Stimulated activated CD4-positive, alpha-beta T cell treated with anti-CD3 and anti-CD28 coated beads, Interleukin-4, amount 100 ng/mL, for 4 hours (primary cell): Measurements from ENCODE around the gene MRPL53.
"Not testable (repeated sequence)": the region's sequence is repeated elsewhere in the genome, so short reads cannot be mapped to it uniquely, and the experiment has no call there.

Source experiments
- DNase-seq, 2 experiments: peaks; one replicate each; pipeline ENCODE4 v3.0.0-alpha.2; 2020

MRPL53 gene

DNA sequence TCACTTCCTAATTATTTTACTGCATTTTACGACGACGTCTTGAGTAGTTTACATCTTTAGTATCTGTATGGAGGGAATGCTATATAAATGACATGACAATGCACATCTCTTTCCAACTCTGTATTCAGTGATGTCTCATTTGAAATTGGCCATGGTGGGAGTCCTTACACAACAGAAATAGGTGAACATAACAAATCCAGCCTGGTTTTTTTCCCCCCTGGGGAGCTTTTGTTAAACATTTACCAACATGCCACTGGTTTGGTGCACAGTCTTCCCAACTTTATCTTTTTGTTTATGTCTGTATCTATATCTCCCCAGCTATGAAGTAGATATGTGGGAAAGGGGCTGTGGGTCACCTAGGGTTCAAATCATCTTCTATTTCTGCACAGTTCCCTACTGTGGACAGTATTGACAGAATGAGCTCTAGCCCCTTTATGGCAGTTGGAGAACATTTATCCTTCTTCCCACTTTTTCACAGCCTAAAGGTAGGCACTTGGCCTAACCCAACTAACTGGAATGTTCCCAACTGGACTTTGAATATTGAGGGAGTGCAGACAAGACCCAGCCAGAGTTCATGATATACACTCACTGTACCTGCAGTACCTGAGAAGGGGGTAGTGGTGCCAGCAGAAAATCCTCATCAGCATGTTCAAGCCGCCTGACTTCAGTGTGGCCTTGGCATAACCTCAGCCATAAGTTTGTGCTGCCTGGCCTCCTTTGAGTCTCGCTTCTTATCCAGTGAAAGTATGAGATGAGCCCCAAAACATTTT is 25.1 kb downstream of the MRPL53 start:
- DNase-seq, result no peak

GRCh38 chr2:74444498-74445318 is 27.8 kb downstream of the MRPL53 start:
- no peak for DNase-seq

DNA sequence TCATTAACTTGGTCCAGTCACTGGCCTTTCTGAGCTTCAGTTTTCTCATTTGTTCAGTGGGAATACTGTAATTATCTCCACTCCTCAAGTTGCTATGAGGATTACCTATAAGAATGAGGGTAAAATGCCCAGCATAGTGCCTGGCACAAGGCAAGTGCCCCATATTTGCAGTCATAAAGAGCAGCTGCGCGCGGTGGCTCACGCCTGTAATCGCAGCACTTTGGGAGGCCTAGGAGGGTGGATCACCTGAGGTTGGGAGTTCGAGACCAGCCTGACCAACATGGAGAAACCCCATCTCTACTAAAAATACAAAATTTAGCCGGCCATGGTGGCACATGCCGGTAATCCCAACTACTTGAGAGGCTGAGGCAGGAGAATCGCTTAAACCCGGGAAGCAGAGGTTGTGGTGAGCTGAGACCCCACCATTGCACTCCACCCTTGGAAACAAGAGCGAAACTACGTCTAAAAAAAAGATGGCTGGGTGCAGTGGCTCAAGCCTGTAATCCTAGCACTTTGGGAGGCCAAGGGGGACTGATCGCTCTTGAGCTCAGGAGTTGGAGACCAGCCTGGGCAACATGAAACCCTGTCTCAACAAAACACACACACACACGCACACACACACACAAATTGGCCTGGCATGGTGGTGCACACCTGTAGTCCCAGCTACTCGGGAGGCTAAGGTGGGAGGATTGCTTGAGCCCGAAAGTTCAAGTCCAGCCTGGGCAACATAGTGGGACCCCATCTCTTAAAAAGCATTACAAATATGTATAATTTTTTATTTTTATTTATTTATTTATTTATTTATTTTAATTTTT is 29.8 kb downstream of the MRPL53 start:
- DNase-seq, result not testable (repeated sequence)

DNA sequence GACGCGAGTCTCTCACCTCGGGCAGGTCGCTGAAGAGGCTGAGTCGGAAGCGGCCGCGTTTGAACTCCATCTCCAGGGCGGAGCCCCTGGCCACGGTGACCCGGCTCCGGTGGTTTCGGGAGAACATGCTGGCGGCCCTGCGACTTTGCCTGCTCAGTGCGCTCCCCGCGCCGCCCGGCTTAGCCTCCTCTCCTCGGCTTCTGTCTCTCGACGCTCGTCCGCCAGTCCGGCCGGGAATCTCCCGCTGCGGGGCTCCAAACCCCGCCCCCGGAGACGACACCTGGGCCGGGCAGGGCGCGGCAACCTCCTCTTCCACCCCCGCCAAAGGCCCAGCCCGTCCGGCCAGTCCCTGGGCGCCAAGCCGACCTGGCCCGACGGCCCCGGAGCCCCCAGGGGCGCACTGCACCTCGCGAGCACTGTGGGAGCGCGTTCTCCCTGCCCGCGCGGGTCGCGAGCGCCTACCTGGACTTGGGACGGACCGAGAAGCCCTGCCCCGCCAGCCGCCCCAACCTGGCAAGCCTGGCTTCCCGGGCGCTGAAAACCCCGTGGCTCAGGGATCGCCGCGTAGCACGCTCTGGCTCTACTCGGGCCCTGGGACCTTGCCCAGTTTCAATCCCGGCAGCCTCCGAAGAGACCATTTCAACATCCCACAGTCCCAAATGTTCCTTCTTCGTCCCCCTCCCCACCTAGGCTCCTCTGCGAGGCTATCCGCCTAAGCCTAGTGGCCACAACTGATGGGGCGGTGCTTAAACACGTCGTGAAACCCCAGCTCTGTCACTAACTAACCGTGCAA is 30.6 kb downstream of the MRPL53 start, which contains the start of gene RTKN:
RTKN (minus strand) TSS at position 248 of the 793 bp plus-strand sequence; CDS start at position 127, 121 bp downstream.
- no peak for DNase-seq

DNA sequence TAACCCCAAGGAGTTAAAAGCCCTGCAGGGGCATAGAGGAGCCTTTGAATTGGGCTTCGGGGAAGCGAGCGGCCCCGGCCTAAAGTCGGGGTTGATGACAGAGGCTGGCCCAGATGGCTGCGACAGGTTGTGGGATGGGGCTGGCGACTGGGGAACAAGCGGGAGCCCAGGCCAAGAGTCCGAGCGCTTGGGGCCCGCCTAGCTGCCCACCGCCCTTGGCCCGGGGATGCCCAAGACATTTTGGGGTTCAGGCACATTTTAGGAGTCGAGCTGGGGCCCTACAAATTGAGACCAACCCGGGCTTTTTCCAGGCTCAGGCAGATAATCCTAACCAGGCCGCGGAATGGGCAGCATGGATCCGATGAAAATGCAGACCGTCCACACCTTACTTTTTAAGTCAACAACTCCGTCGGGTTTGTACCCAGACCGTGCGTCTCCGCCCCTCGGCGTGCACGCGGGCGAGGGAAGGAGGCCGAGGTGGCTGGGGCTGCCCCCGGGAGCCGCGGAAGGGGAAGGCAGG is 31.2 kb downstream of the MRPL53 start:
- DNase-seq, result no peak

- peak in 1 of 2 experiments; percentile 39 for DNase-seq
Observed at GRCh38 chr2:74440378-74441169, 31.9 kb downstream of the MRPL53 start.

GRCh38 chr2:74439803-74440377 is 32.6 kb downstream of the MRPL53 start:
- no peak for DNase-seq

- no peak for DNase-seq
Observed at GRCh38 chr2:74439373-74439772, 33.1 kb downstream of the MRPL53 start.

DNA sequence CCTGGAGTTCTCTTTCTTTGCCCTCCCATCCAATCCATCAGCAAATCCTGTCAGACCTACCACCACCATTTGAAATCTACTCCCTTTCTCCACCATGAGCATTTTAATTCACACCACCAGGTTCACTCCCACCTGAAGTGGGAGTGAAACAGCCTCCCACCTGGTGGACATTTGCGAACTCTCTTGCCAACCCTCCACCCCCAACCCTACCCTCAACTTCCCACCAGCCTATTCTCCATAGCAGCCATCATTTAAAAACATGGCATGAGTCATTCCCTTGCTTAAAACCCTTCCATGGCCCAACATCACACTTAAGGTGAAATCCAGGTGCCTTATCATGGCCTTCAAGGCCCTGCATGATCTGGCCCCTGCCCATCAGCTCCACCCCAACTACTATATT is 34.2 kb downstream of the MRPL53 start:
- DNase-seq, result no peak

- no peak for DNase-seq
Observed at GRCh38 chr2:74436848-74437695, 35.4 kb downstream of the MRPL53 start.

GRCh38 chr2:74436111-74436805 is 36.2 kb downstream of the MRPL53 start:
- no peak for DNase-seq

DNA sequence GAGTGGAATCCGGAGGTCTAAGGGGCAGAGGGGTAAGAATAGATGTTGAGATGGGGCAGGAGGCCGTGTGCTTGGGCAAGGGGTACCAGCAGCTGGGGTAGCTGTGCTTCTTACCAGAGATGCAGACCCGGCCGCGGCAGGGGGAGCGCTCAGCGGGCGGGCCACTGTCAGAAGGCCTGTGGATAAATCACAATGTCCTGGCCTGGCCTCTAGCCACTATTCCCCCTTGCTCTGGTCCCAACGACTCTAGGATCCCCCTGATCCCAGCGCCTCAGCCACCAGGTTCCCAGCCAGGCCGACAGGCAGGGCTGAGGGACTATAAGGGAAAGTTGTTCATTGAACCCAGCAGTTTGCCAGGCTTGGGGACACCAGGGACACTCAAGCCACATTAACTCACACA is 42.0 kb downstream of the MRPL53 start:
- DNase-seq, result no peak

GRCh38 chr2:74429487-74430451 is 42.7 kb downstream of the MRPL53 start:
- no peak for DNase-seq

GRCh38 chr2:74428675-74429074 is 43.8 kb downstream of the MRPL53 start:
- no peak for DNase-seq

DNA sequence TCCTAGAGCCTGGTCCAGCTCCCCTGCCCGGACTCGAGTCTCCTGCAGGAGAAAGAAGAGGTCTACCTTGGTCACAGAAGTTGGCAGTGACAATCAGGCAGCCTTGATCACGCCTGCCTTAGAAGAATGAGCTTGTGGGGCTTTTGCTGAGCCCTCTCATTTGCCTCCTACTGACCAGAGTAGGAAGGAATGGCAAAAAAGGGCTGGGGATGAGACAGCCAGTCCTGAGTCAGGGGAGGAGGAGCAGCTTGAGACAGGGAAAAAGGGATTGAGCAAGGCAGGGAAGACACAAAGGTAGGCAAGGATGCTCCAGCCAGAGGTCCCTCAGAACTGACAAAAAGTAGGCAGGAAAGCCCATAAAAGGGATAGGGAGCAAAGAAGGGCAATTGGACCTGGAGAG is 44.9 kb downstream of the MRPL53 start:
- DNase-seq, result no peak

DNA sequence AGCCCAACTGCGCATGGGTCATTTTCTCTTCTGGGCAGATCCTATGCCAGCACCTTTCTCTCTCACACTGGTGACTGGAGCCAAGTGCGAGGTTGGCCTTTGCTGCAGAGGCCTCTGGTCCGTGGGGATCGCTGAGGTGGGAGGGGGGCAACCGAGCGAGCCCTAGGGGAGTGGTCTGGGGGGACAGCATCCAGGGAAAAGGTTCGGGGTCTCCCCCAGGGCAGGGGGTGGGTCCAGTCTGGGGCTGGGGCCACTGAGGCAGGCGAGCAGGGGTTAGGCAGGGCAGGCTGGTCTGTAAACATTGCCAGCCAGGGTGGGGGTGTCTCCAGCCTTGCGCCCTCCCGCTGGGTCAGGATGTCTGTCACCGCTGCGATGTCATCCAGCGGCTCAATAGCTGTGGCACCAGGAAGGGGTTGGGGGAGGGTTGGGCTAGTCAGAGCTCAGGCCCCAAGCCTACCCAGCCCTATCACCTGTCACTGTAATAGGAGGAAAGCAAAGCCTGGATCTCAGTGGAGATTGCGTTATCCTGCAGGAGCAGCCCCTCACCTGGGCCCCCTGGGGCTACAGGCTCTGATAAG is 46.2 kb downstream of the MRPL53 start:
- DNase-seq, result no peak

GRCh38 chr2:74425523-74425922 is 47.0 kb downstream of the MRPL53 start:
- DNase-seq, result no peak

- no peak for DNase-seq
Observed at GRCh38 chr2:74424995-74425406, 47.5 kb downstream of the MRPL53 start.
